Chondrocyte (in vitro differentiated cells): ENCODE data around the gene TXNIP. TPM values are rescaled to one million over a fixed set of nuclear protein-coding genes. Genes with fewer than 3 reads are reported as not detected.

Source experiments
- DNase-seq: peaks from one replicate; pipeline ENCODE4 v3.0.0; 2021; ENCODE audit warnings: mixed read lengths, low spot score
- H3K27ac Mint-ChIP-seq: one replicate; pipeline ENCODE4 v1.8.0; 2021; ENCODE audit warnings: mild to moderate bottlenecking, moderate library complexity, mixed read lengths; ENCODE audit not compliant: unreplicated experiment
- H3K27me3 Mint-ChIP-seq: 2 replicates; pipeline ENCODE4 v1.8.0; 2021; ENCODE audit warnings: low read depth, mixed read lengths
- H3K36me3 Mint-ChIP-seq: 2 replicates; pipeline ENCODE4 v1.8.0; 2021; ENCODE audit warnings: low read depth, mixed read lengths
- H3K4me1 Mint-ChIP-seq: 2 replicates; pipeline ENCODE4 v1.8.0; 2021; ENCODE audit warnings: low read depth, mild to moderate bottlenecking, mixed read lengths
- H3K4me3 Mint-ChIP-seq: one replicate; pipeline ENCODE4 v1.8.0; 2021; ENCODE audit warnings: mild to moderate bottlenecking, moderate library complexity, mixed read lengths; ENCODE audit not compliant: unreplicated experiment
- H3K9me3 Mint-ChIP-seq: 2 replicates; pipeline ENCODE4 v1.8.0; 2021; ENCODE audit warnings: low read depth, mixed read lengths
- total RNA-seq: library from RNA; stranded (reverse); gene quantifications from 3 replicates; pipeline ENCODE4 v1.2.1, GENCODE V29; 2021
- TF ChIP-seq, protein P1 (sequence below): fragments of 200-600 bp; sonication (generic); IDR thresholded peaks from 2 replicates; pipeline ENCODE4 v1.5.0; 2021; ENCODE audit warnings: antibody characterized with exemption, mild to moderate bottlenecking, moderate library complexity

The TXNIP gene
- total RNA-seq, 1 donor from 2014 or later: 3.8 TPM

DNA sequence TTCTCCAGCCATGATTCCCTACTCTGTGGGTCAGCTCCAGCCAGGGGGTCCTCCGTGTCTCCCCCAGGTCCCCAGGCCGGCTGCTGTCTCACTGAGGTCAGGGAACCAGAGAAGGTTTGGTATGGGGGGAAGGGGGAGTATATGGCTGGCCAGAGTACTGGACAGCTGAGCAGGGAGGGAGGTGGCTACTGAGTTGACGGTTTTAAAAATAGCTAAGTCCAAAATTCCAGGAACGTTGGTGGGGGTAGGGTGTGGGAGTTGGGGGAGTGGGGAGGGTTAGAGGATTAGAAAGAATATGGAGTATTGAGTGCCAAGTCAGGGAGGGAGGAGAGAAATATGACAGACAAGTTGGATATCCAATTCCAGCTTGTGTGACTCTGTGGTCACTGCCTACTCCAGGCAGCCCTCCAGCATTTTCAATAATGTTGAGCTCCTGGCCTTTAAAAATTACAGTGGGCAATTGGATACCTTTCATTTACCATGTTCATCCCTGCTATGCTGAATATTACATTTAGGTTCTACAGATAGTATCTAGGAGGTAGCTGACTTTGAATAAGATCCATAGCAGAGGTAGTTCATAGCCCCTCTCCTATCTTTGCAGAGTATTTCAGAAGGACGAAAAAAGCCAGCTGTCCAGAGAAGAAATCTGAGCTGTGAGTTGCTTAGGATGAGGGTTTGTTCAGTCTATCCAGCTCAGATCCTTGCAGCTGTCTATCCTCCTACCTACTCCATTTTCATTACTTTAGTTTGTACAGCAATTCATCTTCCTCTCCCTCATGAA, 25.4 kb upstream of the TXNIP start, which contains the start of gene HJV:
TSS of gene HJV (minus strand) at position 114 of the 781 bp plus-strand sequence. CDS start 1,504 bp downstream, outside the sequence.
- peaks cover 47% of the 10 kb centered on the region for H3K27me3 Mint-ChIP-seq
- no peak within 1 kb of the TSS for H3K27ac Mint-ChIP-seq
- TF ChIP-seq, protein P1, sequence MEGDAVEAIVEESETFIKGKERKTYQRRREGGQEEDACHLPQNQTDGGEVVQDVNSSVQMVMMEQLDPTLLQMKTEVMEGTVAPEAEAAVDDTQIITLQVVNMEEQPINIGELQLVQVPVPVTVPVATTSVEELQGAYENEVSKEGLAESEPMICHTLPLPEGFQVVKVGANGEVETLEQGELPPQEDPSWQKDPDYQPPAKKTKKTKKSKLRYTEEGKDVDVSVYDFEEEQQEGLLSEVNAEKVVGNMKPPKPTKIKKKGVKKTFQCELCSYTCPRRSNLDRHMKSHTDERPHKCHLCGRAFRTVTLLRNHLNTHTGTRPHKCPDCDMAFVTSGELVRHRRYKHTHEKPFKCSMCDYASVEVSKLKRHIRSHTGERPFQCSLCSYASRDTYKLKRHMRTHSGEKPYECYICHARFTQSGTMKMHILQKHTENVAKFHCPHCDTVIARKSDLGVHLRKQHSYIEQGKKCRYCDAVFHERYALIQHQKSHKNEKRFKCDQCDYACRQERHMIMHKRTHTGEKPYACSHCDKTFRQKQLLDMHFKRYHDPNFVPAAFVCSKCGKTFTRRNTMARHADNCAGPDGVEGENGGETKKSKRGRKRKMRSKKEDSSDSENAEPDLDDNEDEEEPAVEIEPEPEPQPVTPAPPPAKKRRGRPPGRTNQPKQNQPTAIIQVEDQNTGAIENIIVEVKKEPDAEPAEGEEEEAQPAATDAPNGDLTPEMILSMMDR: no peak
- no peak for DNase-seq
- peaks cover 9% of the 10 kb centered on the region for H3K4me1 Mint-ChIP-seq
- H3K4me3 Mint-ChIP-seq: no peak within 1 kb of the TSS
- H3K9me3 Mint-ChIP-seq: no peaks in the 10 kb centered on the region
- H3K36me3 Mint-ChIP-seq: peaks cover 5% of the 10 kb centered on the region

DNA sequence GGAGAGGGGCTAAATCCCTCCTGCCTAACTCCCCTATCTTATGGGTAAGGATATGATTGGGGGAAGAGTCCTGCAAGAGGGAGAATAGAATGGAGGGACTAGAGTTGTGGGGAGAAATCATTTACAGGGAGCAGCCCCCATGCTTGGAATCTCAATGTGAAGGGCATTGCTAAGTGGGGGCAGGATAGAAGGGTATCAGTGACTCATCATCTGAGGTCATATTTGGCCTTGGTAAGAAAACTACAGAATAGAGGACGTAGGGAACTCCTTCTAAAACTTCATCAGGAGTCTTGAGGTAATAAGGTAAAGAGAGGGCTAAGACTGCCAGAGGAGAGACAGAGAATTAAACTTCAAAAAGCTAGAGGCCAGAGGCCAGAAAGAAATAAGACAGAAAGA, 24.7 kb upstream of the TXNIP start:
- peaks cover 47% of the 10 kb centered on the region for H3K27me3 Mint-ChIP-seq

DNA sequence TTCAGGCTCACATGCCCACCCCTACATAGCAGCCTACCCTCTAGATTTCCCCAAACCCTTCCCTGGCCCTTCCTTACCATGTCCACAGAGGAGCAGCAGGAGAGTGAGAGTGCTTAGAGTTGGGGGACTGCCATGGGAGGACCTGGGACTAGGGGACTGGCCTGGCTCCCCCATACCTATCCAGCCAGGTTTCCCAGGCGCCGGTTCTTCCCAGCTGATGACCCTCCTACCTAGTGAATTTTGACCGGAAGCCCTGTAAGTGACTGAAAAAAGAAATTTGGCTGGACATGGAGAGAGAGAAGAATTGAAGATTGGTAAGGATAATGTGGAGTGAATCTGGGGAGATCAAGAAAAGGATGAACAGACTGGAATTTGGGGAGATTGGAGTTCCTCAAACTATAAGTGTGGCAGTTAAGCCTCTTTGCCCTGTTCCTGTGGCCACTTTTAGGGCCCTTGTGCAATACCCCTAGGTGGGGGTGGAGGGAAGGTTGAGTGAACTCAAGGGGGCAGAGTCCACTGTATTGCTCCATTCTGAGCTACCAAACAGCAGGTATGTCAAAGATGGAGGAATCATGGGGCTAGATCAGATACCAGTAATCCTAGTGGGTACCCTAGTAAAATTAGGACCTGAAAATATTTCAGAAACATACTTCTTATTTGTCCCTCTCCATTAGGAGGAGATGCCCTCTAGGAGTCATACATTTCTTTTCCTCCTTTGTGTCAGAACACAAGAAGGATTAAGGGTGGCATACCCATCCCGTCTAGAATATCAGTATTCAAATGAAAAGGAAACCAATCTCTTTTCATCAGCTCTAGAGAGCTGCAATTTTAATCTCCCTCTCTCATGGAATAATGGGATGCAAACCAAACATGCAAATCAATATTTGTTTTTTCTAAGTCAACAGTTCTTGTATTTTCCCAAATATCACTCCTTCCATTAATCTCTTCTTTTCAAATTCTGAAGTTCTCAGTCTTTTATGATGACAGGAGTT, 24.0 kb upstream of the TXNIP start:
- DNase-seq: no peak
- H3K9me3 Mint-ChIP-seq: no peaks in the 10 kb centered on the region
- peaks cover 47% of the 10 kb centered on the region for H3K27me3 Mint-ChIP-seq
- no peak overlapping the region for H3K27ac Mint-ChIP-seq
- no peak overlapping the region for H3K4me3 Mint-ChIP-seq
- peaks cover 9% of the 10 kb centered on the region for H3K4me1 Mint-ChIP-seq
- peaks cover 5% of the 10 kb centered on the region for H3K36me3 Mint-ChIP-seq
- TF ChIP-seq, protein P1: no peak

More for the DNA sequence above, 24.7 kb upstream of the TXNIP start:
- Mint-ChIP-seq H3K36me3 (peaks cover 5% of the 10 kb centered on the region), H3K27ac (no peak overlapping the region), H3K4me1 (peaks cover 9% of the 10 kb centered on the region), H3K4me3 (no peak overlapping the region), H3K9me3 (no peaks in the 10 kb centered on the region)
- TF ChIP-seq, protein P1: no peak
- no peak for DNase-seq

DNA sequence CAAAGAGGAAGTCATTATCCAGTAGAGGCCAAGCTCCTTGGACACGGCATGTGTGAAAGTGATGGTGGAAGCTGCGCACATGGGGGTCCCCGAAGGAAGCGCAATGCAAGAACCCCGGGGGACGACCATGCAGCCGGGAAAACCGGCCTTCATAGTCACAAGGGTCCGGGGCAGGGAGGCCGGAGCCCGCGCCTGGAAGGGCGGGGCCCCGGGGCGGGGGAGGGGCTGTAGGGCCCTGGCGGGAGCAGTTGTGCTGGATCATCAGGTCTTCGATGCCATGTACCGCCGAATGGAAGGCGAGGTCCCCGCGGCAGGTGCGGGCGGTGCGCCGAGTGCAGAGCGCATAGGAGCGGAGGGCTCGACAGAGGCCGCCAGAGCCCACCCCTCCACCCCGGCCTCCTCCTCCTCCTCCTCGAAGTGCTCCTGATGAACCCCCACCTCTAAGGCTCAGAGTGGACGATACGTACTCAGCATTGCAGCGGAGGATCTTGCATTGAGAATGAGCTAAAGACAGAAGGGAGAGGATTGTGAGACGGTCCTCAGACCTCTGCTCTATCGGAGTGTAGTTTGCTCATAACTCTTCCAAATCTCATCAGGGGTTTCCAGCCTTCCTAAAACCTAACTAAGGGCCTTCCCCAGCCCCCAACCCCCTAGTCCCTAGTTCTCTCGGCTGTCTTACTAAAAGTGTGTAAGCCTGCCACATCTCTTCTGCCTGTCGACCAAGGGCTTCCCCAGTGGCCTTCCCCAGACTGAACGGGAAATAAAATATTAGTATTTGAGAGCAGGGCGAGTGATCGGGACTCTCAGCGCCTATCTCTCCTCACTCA, 23.1 kb upstream of the TXNIP start:
- TF ChIP-seq, protein P1: no peak
- H3K36me3 Mint-ChIP-seq: peaks cover 5% of the 10 kb centered on the region
- no peak overlapping the region for H3K4me3 Mint-ChIP-seq
- H3K4me1 Mint-ChIP-seq: peaks cover 9% of the 10 kb centered on the region
- no peaks in the 10 kb centered on the region for H3K9me3 Mint-ChIP-seq
- H3K27me3 Mint-ChIP-seq: peaks cover 47% of the 10 kb centered on the region
- no peak for DNase-seq
- H3K27ac Mint-ChIP-seq: no peak overlapping the region
